NK-92 (cell line): ENCODE data around the gene BEST4.
"Not testable (repeated sequence)": the region's sequence is repeated elsewhere in the genome, so short reads cannot be mapped to it uniquely, and the experiment has no call there.

ENCODE experiments used
- DNase-seq: peaks from one replicate; lab custom pipeline; 2025; ENCODE audit not compliant: unreplicated experiment; lab: John Stamatoyannopoulos, UW

Gene BEST4

DNA sequence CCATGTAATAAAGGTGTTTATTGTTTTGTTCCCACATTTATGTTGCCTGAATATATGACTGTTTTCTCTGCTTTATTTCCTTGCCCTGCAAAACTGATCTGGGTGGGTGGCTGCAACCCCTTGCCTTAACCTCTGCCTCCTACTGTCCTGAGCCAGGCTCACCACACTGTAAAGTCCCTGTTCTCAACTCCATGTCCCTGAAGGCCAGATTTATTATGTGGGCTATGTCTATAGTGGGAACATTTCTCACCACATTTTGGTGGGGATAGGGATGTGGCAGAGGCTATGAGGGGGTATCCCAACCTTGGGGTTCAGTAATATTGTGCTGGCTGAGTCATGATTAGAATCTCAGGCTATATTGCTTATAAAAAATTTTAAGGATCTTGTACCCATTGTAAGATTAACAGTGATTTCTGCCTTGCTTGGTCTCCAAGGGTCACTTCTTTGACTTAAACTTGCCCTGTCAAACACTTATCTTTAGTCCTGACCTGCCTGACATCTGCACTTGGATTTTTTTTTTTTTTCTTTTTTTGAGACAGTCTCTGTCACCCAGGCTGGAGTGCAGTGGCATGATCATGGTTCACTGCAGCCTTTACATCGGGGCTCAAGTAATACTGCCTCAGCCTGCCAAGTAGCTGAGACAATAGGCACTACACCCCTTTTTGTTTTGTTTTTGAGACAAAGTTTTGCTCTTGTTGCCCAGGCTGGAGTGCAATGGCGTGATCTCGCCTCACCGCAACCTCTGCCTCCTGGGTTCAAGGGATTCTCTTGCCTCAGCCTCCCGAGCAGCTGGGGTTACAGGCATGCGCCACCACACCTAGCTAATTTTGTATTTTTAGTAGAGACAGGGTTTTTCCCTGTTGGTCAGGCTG is 9.0 kb downstream of the BEST4 start:
- DNase-seq, result no peak

DNA sequence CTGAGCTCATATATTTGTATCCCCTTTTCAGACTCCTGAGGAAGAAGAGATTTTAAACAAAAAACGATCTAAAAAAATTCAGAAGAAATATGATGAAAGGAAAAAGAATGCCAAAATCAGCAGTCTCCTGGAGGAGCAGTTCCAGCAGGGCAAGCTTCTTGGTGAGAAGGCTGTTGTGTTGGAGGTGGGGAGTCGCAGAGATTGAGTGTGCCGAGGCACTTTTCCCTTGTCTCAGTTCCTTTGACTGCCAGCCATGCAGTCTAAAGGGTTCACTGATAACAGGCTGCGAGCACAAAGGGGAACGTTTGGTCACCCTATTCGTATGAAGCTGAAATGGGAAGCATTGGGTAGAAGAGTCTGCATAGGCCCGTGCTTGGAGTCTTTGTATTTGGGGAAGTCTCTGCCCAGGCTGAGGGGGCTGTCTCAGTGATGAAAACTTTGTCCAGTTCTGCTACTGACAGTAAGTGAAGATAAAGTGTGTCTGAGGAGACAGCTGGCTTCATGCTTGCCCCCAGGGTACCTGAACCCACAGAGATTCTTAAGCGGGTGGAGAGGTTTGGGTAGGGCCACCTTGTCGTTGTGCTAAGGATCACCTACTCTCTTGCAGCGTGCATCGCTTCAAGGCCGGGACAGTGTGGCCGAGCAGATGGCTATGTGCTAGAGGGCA is 9.9 kb downstream of the BEST4 start:
- DNase-seq, result no peak

DNA sequence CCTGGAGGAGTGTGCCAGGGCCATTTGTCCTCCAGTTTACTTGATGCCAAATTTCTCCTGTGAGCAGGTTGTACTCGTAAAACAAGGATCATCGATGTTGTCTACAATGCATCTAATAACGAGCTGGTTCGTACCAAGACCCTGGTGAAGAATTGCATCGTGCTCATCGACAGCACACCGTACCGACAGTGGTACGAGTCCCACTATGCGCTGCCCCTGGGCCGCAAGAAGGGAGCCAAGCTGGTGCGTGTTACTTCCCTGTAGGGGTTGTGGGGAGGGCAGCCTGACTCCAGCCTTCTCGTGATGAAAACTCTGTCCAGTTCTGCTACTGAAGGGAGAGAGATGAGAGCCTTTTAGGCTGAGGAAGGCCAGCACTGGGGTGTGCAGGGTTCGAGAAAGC is 10.4 kb downstream of the BEST4 start:
- DNase-seq, result no peak

DNA sequence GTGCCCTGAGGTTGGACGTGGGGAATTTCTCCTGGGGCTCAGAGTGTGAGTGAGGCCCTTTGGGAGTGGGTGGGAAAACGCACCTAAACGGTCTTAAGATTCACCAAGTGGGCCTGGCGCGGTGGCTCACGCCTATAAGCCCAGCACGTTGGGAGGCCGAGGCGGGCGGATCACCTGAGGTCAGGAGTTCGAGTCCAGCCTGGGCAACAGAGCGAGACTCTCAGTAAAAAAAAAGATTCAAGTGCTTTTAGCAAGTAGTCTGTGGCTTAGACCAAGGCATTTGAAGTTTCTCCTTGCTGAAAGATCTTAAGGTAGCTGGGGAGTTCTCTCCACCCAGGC is 11.3 kb downstream of the BEST4 start:
- no peak for DNase-seq

DNA sequence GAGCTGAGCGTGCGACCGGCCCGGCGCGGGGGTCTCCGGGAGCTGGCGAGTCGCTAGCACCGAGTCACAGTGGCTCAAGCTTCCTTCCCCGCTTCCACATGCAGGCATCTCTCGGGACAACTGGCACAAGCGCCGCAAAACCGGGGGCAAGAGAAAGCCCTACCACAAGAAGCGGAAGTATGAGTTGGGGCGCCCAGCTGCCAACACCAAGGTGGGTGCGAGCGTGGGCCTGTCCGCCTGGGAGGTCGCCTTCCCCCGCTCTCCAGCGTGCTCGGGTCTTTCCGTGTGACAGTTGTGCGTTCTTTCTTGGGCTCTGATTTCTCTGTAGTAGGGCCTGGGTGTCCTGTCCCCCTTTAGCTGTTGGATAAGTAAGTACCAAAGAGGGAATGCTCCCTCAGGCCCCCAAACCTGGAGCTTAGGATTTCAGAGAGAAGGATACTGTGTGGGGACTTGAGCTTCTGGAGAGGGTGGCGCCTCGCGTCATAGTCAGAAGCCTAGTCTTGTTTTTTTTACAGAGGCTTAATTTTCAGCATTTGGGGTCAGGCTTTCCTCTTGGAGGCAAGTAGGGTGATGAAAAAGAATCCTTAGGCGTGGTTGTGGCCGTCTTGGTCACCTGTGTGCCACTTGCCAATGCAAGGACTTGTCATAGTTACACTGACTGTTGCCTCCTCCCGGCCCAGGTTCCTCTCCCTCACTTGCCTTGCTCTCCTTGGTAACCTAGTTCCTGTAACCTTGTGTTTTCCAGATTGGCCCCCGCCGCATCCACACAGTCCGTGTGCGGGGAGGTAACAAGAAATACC is 11.8 kb downstream of the BEST4 start:
- DNase-seq, result no peak

DNA sequence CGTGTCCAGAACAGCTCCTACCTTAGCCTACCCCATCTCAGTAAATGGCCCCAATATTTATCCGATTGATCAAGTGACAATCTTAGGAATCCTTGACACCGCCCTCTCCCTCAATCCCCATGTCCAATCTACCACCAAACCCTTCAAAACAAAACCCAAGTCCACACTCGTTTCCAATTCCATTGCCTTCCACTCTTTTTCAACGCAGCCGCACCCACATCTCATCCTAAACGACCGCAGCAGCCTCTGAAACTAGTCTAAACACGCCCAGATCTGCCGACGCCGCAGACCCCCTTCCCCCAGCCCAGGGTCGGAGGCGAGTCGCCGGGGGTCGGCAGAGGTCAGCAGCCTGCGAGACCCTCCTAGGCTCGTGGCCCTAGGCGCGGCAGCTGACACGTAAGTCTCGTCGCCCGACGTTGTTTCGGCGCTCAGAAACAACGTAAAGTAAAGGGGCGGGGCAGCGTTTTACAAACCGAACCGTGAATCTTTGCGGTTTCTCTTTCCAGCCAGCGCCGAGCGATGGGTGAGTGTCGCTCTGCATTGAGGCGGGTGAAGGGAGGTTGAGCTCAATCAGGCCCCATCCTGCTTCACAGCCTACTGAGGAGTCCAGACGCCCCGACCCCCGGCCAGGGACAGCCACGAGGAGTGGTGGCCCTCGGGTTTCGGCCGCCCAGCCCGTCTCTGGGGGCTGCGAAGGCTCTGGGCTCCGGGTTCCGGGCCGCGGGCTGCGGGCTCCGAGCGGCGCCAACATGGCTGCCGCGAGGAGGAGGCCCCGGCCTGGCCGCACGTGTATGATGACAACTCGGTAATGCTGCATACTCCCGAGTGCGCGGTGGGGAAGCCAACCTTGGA is 12.7 kb downstream of the BEST4 start, which contains the start of gene RPS8:
RPS8 (plus strand) TSS at position 463 of the 852 bp plus-strand sequence; CDS start at position 520, 57 bp downstream.
- peak; percentile 35 for DNase-seq

DNA sequence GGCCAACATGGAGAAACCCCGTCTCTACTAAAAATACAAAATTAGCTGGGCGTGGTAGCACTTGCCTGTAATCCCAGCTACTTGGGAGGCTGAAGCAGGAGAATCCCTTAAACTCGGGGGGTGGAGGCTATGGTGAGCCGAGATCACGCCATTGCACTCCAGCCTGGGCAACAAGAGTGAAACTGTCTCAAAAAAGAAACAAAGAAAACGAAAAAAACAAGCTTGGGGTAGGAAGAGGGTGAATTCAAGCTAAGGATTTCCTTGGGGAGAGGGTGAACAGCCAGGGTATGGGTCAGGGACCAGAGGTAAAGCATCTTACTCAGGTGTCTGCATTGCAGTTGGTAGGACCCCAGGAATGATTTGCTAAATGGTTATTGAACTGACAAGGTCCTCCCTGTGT is 21.5 kb downstream of the BEST4 start:
- not testable (repeated sequence) for DNase-seq

DNA sequence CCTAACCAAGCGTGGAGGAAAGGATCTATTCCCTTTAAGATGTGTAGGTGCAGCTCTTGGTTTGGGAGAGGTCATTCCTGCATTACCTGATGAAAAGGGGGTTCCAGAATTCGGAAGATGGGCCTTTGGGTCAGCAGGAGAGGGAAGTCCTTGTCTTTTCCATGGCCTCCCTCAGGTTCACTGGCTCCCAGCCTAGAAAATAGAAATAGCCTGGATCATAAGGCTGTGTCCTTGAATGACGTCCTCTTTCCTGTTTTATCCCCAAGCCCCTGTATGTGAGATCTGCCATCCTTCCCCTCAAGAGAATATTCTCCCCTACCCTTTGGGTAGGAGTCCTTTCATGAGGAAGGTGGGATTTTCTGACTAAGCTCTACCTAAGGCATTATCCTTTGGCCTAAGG is 27.1 kb downstream of the BEST4 start:
- no peak for DNase-seq

DNA sequence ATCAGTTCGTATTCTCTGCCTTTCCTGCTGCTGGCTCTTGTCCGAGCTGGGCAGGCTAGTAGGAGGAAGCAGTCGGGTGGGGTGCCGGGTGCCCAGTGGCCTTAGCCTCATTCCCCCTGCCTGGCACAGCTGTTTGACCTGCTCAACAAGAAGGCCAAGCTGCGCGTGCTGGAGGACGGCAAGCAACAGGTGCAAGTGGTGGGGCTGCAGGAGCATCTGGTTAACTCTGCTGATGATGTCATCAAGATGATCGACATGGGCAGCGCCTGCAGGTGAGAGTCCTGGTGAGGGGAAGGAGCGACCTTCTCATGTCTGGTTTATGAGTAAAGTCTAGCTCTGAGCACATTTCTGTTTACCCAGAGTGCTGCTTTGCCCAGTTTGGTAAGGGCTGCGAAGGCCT is 28.9 kb downstream of the BEST4 start:
- no peak for DNase-seq

DNA sequence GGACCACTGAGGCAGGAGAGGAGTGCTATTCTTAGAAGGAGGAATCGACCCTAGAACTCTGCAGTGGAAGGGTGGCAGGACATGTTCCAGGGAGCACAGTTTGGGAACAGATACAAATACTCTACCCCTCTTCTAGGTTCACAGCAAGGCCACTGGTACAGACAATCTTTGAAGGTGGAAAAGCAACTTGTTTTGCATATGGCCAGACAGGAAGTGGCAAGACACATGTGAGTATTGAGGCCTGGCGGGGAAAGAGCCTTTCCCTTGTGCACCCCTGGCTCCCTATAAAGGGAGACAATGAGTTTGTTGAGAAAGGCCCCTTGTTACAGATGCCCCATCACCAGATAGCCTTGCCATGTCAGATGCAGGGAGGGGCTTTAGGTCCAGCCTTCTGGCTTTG is 30.6 kb downstream of the BEST4 start:
- DNase-seq, result no peak

DNA sequence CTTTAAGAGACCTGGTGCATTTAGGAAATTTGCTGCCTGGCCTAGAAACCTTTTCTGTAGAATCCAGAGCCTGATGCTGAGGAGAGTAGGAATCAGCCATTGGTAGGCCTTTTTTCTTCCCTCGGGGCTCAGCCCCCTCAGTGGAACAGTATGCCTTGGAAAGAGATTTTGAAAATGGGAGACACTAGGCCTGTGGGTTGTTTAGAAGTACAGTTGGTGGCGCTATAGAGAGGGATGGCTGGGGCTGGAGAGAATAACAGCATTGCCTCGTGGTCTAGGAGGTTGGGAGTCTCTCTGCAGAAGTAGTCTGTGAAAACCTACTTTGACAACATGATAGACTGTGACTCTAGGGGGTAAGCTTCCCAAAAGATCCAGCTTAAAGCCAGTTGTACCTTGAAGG is 40.1 kb downstream of the BEST4 start:
- no peak for DNase-seq

DNA sequence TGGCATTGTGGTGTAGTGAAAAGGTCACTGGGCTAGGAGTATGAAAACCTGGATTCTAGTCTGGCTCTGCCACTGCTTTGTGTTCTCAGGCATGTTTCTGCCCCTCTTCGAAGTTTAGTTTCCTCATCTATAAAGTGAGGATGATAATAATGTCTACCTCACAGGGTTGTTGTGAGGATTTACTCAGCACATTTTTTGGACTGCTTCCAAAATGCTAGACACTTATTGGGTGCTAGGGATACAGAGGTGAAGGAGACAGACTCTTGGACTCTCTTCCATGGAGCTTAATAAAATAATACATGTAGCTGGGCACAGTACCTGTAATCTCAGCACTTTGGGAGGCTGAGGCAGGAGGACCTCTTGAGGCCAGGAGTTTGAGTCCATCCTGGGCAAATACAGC is 44.8 kb downstream of the BEST4 start:
- no peak for DNase-seq

DNA sequence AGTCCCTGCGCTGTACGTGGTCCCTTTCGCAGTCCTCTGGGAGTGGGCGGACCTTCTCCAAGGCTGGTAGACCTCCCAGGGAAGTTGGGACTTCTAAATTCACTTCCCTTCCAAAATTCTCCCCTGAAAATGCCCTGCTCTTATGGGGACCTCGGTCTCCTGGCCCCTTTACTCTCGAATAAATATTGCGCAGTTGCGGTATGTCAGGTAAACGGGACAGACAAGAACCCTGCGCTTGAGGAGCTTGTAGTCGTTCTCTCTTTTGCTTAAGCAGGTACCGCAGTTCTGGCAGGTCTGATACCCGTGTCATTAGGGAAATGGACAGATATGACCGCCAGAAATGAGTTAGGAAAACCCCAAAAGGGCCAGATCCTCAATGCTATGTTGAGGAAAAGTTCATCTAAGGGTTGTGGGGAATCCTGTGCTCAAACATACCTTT is 47.8 kb downstream of the BEST4 start:
- DNase-seq, result no peak

DNA sequence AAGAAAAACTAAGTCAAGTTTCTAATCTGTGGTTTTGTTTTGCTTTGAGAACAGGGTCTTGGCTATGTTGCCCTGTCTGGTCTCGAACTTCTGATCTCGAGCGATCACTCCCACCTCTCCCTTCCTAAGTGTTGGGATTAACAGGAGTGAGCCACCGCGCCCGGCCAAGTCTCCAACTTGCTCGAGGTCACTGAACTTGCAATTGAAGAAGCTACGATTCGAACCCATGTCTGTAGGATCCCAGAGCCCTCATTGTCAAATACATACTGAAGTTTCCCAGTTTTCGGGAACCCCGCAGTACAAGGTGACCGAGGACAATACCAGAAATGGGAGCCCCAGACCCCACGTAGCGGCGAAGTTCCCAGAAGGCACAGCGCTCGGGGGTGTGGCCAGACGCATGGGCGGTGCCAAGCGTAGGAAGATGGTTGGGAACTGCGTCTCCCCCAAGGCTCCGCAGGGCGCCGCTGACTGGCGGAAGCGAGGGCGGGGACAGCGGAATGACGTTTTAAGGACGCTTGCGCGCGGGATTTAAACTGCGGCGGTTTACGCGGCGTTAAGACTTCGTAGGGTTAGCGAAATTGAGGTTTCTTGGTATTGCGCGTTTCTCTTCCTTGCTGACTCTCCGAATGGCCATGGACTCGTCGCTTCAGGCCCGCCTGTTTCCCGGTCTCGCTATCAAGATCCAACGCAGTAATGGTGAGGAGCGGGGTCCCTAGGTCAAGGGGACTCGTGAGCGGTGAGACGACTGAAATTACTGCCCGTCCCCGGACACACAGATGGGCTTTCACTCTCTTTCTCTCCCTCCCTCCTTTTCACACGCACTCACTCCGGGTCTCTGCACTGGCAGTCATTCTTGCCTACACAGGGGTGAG is 48.4 kb downstream of the BEST4 start, which contains the start of gene KIF2C:
KIF2C (plus strand) TSS at position 531 of the 872 bp plus-strand sequence; CDS start at position 627, 96 bp downstream.
- DNase-seq, result peak; percentile 68

DNA sequence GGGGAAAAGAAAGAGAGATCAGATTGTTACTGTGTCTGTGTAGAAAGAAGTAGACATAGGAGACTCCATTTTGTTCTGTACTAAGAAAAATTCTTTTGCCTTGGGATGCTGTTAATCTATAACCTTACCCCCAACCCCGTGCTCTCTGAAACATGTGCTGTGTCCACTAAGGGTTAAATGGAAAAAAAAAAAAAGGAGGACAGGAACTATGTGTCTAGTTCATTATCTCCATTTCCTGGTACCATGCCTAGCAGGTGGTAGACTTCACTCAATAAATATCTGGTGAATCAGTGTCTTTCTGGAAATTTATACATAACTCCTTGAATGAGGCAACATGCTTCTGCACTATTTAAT is 49.0 kb downstream of the BEST4 start:
- not testable (repeated sequence) for DNase-seq

DNA sequence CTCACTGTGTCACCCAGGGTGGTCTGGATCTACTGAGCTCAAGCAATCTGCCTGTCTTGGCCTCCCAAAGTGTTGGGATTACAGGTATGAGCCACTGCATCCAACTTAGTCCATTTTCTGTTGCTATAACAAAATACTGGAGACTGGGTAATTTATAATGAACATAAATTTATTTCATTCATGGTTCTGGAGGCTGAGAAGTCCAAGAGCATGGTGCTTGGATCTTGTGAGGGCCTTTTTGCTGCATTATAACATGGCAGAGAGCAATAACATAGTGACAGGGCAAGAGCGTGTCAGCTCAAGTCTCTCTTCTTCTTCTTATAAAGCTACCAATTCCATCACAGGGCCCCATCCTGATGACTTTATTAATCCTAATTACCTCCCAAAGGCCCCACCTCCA is 52.0 kb downstream of the BEST4 start:
- no peak for DNase-seq

DNA sequence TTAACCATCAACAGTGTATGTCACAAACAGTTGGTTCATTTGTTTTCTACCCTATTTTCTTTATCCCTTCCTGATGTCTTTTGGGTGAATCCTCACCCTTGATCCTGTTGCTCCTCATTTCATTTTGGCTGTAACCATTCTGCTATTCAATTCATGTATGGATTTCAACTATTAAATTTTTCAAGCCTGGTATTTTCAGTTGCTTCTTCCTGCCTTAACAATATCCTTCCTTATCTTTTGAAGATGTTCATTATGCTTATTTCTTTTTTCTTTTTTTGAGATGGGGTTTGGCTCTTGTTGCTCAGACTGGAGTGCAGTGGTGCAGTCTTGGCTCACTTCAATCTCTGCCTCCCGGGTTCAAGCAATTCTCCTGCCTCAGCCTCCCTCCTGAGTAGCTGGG is 54.2 kb downstream of the BEST4 start:
- DNase-seq, result no peak
